GM23248 (cell line): Measurements from ENCODE around the gene PAK1.

Experiments used
- EZH2 ChIP-seq: fragments of 200-600 bp; sonication (generic); IDR thresholded peaks from 2 replicates; pipeline ENCODE4 v1.6.1; 2018; ENCODE audit warnings: antibody characterized with exemption, mild to moderate bottlenecking; ENCODE audit not compliant: insufficient read depth, poor library complexity, severe bottlenecking
- EZH2phosphoT487 ChIP-seq: fragments of 200-600 bp; sonication (generic); IDR thresholded peaks from 2 replicates; pipeline ENCODE4 v1.6.1; 2018; ENCODE audit warnings: antibody characterized with exemption, moderate library complexity, mild to moderate bottlenecking, low read depth; ENCODE audit not compliant: insufficient read depth

DNA sequence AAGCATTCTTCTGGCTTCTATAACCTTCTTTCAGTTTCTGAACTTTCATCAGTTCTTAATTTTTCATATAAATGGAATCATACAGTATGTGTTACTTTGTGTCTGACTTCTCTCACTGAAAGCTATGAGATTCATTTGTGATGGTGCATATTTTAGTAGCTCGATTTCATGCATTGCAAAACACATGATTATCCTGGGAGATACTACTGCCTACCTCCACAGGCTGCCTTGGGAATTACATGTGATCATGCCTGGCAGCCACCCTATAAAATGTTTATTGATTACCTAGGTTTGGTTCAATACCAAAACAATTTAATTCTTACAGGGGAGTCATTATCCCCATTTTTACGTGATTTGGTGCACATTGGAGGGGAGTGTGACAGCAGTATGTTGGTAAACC is 34.1 kb upstream of the PAK1 start:
- TF ChIP-seq EZH2phosphoT487 (no peak), EZH2 (no peak)
